Measurements from ENCODE around the gene TLCD1. TPM values are rescaled to one million over a fixed set of nuclear protein-coding genes. Genes with fewer than 3 reads are reported as not detected.

The TLCD1 gene
- total RNA-seq, 1 donor from 2014 or later, result 41.0 TPM

- Mint-ChIP-seq H3K4me3 (no peak overlapping the region), H3K4me1 (no peaks in the 10 kb centered on the region), H3K36me3 (ENCODE audit: low read depth) (peaks cover 98% of the 10 kb centered on the region), H3K27ac (no peak overlapping the region), H3K27me3 (no peaks in the 10 kb centered on the region), H3K9me3 (no peaks in the 10 kb centered on the region)
- ChIA-PET POLR2A (no interaction called here), CTCF (no interaction called here)
- ATAC-seq (ENCODE audit: low read depth), result no peak
- intact Hi-C loops (cut with micrococcal nuclease), result no loop called here
- DNase-seq, result no peak
- TF ChIP-seq CTCF (IDR thresholded peaks at IDR 0.05), result no peak
Measured at GRCh38 chr17:28698253-28698941, 27.6 kb downstream of the TLCD1 start.

GRCh38 chr17:28693869-28694268, 32.2 kb downstream of the TLCD1 start:
- no peak overlapping the region for H3K4me3 Mint-ChIP-seq
- H3K27ac Mint-ChIP-seq, result no peak overlapping the region
- H3K27me3 Mint-ChIP-seq, result no peaks in the 10 kb centered on the region
- no peaks in the 10 kb centered on the region for H3K9me3 Mint-ChIP-seq
- ChIA-PET POLR2A (no interaction called here), CTCF (interaction anchor here (2.1 kb wide), 1 partner anchor 47 kb away, joined by 5 read pairs; no protein-coding TSS in a partner anchor)
- no peaks in the 10 kb centered on the region for H3K4me1 Mint-ChIP-seq
- TF ChIP-seq CTCF (IDR thresholded peaks at IDR 0.05), result no peak
- DNase-seq (no peak), ATAC-seq (ENCODE audit: low read depth) (no peak)
- peaks cover 89% of the 10 kb centered on the region for H3K36me3 Mint-ChIP-seq (ENCODE audit: low read depth)
- intact Hi-C loops (cut with micrococcal nuclease), result no loop called here

- no peak for ATAC-seq (ENCODE audit: low read depth)
- Mint-ChIP-seq H3K4me3 (no peak overlapping the region), H3K9me3 (no peaks in the 10 kb centered on the region), H3K36me3 (ENCODE audit: low read depth) (peaks cover 90% of the 10 kb centered on the region), H3K4me1 (no peaks in the 10 kb centered on the region), H3K27ac (no peak overlapping the region), H3K27me3 (no peaks in the 10 kb centered on the region)
- TF ChIP-seq CTCF (IDR thresholded peaks at IDR 0.05), result no peak
- POLR2A ChIA-PET, result interaction anchor here (0.6 kb wide), 1 partner anchor 22 kb away, joined by 9 read pairs; no protein-coding TSS in a partner anchor
- no peak for DNase-seq
- CTCF ChIA-PET, result no interaction called here
- intact Hi-C loops (cut with micrococcal nuclease), result no loop called here
Measured at GRCh38 chr17:28689011-28689410, 37.0 kb downstream of the TLCD1 start.

- Mint-ChIP-seq H3K4me1 (no peaks in the 10 kb centered on the region), H3K27me3 (no peaks in the 10 kb centered on the region), H3K9me3 (no peaks in the 10 kb centered on the region), H3K4me3 (no peak overlapping the region), H3K27ac (no peak overlapping the region), H3K36me3 (ENCODE audit: low read depth) (peaks cover 89% of the 10 kb centered on the region)
- DNase-seq (no peak), ATAC-seq (ENCODE audit: low read depth) (no peak)
- ChIA-PET CTCF (no interaction called here), POLR2A (interaction anchor here (0.6 kb wide), 1 partner anchor 22 kb away, joined by 9 read pairs; no protein-coding TSS in a partner anchor)
- TF ChIP-seq CTCF (IDR thresholded peaks at IDR 0.05), result no peak
- intact Hi-C loops (cut with micrococcal nuclease), result no loop called here
Measured at GRCh38 chr17:28688481-28688880, 37.6 kb downstream of the TLCD1 start.

- Mint-ChIP-seq H3K4me1 (no peaks in the 10 kb centered on the region), H3K9me3 (no peaks in the 10 kb centered on the region), H3K27ac (no peak overlapping the region), H3K27me3 (no peaks in the 10 kb centered on the region), H3K36me3 (ENCODE audit: low read depth) (peaks cover 98% of the 10 kb centered on the region), H3K4me3 (no peak overlapping the region)
- ATAC-seq (ENCODE audit: low read depth), result no peak
- TF ChIP-seq CTCF (IDR thresholded peaks at IDR 0.05), result no peak
- CTCF ChIA-PET, result interaction anchor here (0.6 kb wide), 1 partner anchor 38 kb away, joined by 3 read pairs; no protein-coding TSS in a partner anchor
- DNase-seq, result no peak
- POLR2A ChIA-PET, result no interaction called here
- intact Hi-C loops (cut with micrococcal nuclease), result no loop called here
Measured at GRCh38 chr17:28686296-28686695, 39.7 kb downstream of the TLCD1 start.

All from activated B cell treated with CpG ODN at 0.5 μM for 24 hours (primary cell).